HG03139 (cell line): Measurements from ENCODE around the gene PRXL2A.

ENCODE experiments used
- ATAC-seq: cut with Tn5 transposase; IDR thresholded peaks from one replicate; pipeline ENCODE4 v1.9.1; 2021; ENCODE audit not compliant: unreplicated experiment

PRXL2A gene

GRCh38 chr10:80460399-80461207 is 52.3 kb downstream of the PRXL2A start:
- ATAC-seq, result no peak

- no peak for ATAC-seq
These were observed 53.1 kb downstream of the PRXL2A start for GRCh38 chr10:80461208-80462183.

GRCh38 chr10:80462299-80462980 is 54.1 kb downstream of the PRXL2A start:
- ATAC-seq, result no peak

- peak; percentile 23 for ATAC-seq
These were observed 54.8 kb downstream of the PRXL2A start for GRCh38 chr10:80462981-80463741.

GRCh38 chr10:80463868-80464267 is 55.5 kb downstream of the PRXL2A start:
- ATAC-seq, result no peak

GRCh38 chr10:80464557-80465450 is 56.5 kb downstream of the PRXL2A start:
- no peak for ATAC-seq

GRCh38 chr10:80465451-80465835 is 57.1 kb downstream of the PRXL2A start:
- no peak for ATAC-seq

- ATAC-seq, result no peak
These were observed 57.7 kb downstream of the PRXL2A start for GRCh38 chr10:80465839-80466590.

- no peak for ATAC-seq
These were observed 58.5 kb downstream of the PRXL2A start for GRCh38 chr10:80466724-80467326.

- ATAC-seq, result no peak
These were observed 59.7 kb downstream of the PRXL2A start for GRCh38 chr10:80468002-80468401.

GRCh38 chr10:80468806-80469421 is 60.6 kb downstream of the PRXL2A start:
- no peak for ATAC-seq

GRCh38 chr10:80470266-80470665 is 61.9 kb downstream of the PRXL2A start:
- ATAC-seq, result no peak

GRCh38 chr10:80471001-80471400 is 62.6 kb downstream of the PRXL2A start:
- no peak for ATAC-seq

- peak; percentile 35 for ATAC-seq
These were observed 63.4 kb downstream of the PRXL2A start for GRCh38 chr10:80471715-80472233.

- ATAC-seq, result peak; percentile 83
These were observed 64.1 kb downstream of the PRXL2A start for GRCh38 chr10:80472234-80473095.

GRCh38 chr10:80473096-80473657 is 64.8 kb downstream of the PRXL2A start:
- ATAC-seq, result no peak
